Esophagus squamous epithelium (tissue), 4 donors: ENCODE results near the gene PLAGL2.

ENCODE experiments used
- CTCF ChIP-seq, 6 experiments: fragments of 450-650 bp in 4 of 6; fragments of 200-600 bp in 2 of 6; sonication (generic) in 2 of 6; IDR thresholded peaks; one replicate each; pipeline ENCODE4 v1.5.1; 2016 to 2019; ENCODE audit warnings: antibody characterized with exemption in 6 of 6, mild to moderate bottlenecking in 4 of 6, moderate library complexity in 4 of 6
- POLR2A ChIP-seq, 4 donors: fragments of 450-650 bp; IDR thresholded peaks; one replicate each; pipeline ENCODE4 v1.6.1; 2017; ENCODE audit warnings: antibody characterized with exemption in 4 of 4, mild to moderate bottlenecking in 4 of 4, moderate library complexity in 3 of 4

DNA sequence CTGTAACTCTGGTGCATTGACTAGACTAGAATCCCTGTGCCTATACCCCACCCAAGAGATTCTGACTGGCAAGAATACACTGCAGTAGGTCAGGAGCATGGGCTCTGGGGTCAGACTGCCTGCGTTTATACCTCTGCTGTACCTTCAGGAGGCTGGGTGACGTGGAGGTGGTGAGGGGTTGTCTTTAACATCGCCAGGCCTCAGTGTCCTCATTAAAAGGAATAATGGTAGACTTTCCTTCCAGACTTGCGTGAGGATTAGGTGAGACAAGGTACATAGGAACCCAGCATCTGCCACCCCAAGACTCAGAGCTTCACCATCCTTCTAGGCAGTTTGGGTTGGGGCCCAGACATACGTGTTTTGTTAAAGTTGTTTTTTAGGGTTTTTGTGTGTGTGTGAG, 53.8 kb downstream of the PLAGL2 start:
- no peak for TF ChIP-seq POLR2A (IDR thresholded peaks at IDR 0.05)
- no peak for TF ChIP-seq CTCF (IDR thresholded peaks at IDR 0.05)
